Occipital lobe (tissue), 2 donors: ENCODE data around the gene MTREX. TPM values are rescaled to one million over a fixed set of nuclear protein-coding genes. Genes with fewer than 3 reads are reported as not detected.
"Not testable (repeated sequence)": the region's sequence is repeated elsewhere in the genome, so short reads cannot be mapped to it uniquely, and the experiment has no call there.

Experiments used
- DNase-seq: peaks from one replicate; lab custom pipeline; 2025; lab: John Stamatoyannopoulos, UW
- total RNA-seq: library from RNA; depleted of rRNA; stranded (reverse); fragments of >200 nt; gene quantifications from one replicate; pipeline ENCODE4 v1.2.3, GENCODE V29; 2014

The MTREX gene
- 118 TPM for total RNA-seq

GRCh38 chr5:55307383-55308253 is at the start of gene MTREX, which contains the start of gene DHX29:
Gene MTREX (plus strand): TSS chr5:55307989. CDS start chr5:55308014, 25 bp downstream.
Gene DHX29 (minus strand): TSS chr5:55307694. CDS start chr5:55307573, 121 bp downstream.
- peak; percentile 94 for DNase-seq

DNA sequence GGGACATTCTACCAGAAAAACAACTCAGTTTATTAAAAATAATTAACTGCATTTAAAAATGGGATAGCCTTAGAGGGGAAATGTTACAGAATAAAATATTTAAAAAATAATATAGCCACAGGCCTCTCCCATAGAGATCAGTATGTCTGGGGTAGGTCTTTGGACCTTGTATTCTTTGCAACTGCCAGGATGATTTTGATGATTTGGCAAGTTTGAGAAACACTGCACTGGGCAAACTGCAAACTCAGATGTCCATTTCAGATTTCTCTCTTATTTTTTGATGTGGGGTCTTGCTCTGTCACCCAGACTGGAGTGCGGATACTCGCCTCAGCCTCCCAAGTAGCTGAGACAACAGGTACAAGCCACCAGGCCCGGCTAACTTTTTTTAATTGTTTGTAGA is 49.5 kb upstream of the MTREX start:
- no peak for DNase-seq

DNA sequence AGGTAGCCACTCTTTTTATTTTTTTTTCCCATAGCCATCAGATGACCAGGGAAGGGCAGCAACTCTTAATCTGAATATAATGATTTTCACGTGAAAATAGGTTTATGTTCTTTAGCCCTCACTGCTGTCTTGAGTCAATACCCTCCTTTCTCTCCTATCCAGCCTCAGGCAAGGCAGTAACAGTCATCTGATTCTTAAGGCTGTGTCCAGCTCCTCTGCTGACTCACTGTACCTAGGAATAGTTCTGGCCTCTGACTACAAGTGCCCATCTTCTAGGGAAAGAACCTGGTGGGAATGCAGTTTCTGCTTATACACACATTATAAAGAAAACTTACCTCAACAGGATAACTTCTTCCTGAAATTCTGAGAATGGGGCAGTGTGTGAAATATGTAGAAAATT is 31.0 kb upstream of the MTREX start:
- no peak for DNase-seq

- no peak for DNase-seq
These were observed 29.0 kb upstream of the MTREX start for GRCh38 chr5:55278778-55279177.

GRCh38 chr5:55286411-55286933 is 21.3 kb upstream of the MTREX start:
- DNase-seq = no peak

DNA sequence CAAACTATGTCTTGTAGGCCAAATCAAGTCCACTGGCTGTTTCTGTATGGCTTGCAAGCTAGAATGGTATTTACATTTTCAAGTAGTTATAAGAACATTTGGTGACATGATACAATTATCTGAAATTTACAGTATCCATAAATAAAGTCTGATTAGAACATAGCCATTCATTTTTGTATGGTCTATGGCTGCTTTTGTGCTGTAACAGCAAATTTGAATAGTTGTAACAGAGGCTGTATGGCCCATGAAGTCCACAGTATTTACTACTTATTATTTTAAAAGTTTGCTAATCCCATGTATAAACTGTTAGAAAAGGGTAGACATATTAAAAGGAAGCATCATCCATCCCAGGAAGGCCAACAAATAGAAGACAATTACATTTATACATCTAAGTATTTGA is 18.0 kb upstream of the MTREX start:
- DNase-seq = no peak

- no peak for DNase-seq
These were observed 16.8 kb upstream of the MTREX start for GRCh38 chr5:55290991-55291390.

DNA sequence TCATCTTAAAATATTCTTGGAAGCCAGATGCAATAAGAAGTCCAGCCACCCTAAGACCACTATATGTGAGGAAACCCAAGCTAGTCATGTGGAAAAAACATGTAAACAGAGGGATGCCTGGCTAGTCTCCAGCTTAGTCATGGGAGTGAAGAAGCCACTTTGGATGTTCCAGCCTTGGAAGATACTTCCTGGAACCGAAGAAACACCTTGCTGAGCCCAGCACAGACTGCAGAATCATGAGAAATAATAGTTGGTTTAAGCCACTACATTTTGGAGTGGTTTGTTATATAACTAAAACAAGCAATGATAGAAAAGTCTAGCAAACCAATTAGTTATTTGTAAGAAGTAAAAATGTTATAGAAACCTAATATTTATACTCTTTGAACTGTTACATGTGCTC is 12.9 kb upstream of the MTREX start:
- no peak for DNase-seq

DNA sequence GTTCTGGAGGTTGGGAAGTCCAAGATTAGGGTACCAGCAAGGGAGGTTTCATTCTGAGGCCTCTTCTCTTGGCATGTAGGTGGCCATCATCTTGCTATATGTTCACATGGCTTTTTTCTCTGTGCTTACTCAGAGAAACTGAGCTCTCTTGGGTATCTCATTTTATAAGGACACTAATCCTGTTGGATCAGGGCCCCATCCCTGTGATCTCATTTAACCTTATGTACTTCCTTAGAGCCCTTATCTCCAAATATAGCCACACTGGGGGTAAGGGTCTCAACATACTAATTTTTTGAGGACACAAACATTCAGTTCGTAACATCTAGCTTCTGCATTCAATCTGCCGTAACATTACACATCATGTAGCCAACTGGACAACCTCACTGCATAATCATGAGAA is 6.9 kb upstream of the MTREX start:
- DNase-seq = no peak

DNA sequence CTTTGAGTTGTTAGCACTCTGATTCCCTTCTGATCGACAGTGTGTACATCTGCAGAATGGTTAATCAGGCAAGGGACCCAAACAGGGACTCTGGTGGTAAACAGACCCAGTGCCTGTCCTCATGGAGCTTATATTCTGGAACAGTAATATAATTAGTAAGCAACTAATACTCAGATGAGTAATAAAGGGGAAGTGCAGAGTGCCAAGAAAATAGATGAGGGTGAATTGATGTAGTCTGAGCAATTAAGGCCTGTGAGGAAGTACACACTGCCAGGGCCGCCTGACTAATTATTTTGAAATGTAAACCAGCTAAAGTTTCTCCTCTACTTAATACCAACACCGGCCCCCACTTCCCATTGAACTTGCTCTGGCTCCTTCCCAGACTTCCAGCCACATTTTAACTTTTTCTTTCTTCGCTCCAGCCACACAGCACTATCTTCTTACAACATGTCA is 4.5 kb upstream of the MTREX start:
- no peak for DNase-seq

DNA sequence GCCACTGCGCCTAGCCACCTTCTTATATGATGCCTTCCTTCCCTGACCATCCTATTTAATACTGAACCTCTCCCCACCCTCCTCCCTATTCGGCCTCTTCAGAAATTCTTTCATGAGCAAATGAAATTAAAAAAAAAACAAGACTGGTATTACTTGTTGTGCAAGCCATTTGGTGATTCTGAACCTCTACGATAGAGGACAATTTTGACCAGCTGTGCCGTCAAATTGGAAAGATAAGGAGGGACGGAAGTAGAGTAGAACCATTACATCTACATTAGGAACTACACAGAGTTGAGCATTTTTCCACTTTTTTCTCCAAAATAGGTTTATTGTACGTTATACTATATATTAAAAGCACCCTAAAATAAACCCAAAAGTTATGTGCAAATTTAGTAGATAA is 3.2 kb upstream of the MTREX start:
- no peak for DNase-seq

DNA sequence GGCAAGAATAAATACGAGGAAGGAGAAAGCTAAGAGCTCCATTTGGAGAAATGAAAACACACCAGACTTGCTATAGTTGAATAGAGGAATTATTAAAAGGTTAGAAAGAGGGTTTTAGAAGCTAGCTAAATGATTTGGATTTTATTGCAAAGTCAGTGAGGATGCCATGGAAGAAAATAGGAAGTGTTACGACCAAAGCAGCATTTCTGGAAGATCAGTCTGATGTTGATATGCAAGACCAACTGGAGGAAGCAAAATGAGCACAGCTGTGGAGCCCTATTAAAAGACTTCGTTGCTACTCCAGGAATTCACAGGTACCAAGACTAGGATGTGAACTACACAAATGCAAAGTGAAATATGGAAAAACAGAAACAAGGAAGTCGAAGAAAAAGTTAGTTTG is 2.4 kb upstream of the MTREX start:
- no peak for DNase-seq

- no peak for DNase-seq
These were observed 977 bp upstream of the MTREX start for GRCh38 chr5:55306641-55307382.

DNA sequence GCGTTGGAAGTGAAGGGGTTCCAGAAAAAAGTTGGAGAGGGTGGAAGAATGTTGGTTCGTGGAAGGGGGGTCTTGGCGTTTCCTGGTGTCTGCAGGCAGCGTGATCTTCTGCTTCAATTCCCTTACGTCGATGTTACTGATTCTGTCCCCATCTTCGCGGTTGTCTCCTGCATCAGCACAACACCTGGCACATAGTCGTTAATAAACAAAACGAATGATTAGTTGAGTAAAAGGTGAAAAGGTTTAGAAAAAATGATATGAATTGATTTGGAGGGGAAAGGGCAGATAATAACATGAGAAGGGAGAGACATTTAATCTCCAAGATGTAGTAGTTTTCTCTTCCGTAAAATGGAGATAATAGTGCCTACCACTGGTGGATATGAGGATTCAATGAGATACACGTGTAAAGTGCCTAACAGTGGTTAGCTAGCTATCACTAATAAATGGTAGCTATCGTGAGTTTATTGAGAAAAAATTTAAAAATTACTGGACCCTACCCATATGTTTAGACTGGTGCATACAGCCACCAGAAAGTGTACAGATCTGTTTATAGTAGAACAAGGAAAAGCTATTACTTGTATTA is 556 bp downstream of the MTREX start:
- DNase-seq = no peak

- no peak for DNase-seq
These were observed 6.3 kb downstream of the MTREX start for GRCh38 chr5:55313870-55314617.

DNA sequence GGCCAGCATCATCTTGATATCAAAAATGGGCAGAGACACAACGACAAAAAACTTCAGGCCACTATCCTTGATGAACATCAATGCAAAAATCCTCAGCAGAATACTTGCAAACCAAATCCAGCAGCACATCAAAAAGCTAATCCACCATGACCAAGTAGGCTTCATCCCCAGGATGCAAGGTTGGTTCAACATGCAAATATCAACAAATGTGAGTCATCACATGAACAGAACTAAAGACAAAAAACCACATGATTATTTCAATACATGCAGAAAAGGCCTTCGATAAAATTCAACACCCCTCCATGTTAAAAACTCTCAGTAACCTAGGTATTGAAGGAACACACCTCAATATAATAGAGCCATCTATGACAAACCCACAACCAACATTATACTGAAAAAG is 8.5 kb downstream of the MTREX start:
- no peak for DNase-seq

DNA sequence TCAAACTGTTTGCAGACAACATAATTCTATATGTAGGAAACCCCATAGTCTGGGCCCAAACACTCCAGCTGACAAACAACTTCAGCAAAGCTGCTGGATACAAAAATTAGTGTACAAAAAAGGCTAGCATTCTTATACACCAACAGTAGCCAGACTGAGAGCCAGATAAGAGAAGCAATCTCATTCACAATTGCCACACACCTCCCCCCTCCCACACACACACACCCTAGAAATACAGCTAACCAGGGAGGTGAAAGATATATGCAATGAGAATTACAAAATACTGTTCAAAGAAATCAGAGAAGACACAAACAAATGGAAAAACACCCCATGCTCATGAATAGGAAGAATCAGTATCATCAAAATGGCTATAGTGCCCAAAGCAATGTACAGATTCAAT is 9.0 kb downstream of the MTREX start:
- DNase-seq = no peak

- not testable (repeated sequence) for DNase-seq
These were observed 10.4 kb downstream of the MTREX start for GRCh38 chr5:55318237-55318636.

- DNase-seq = no peak
These were observed 11.7 kb downstream of the MTREX start for GRCh38 chr5:55319491-55319890.

- no peak for DNase-seq
These were observed 12.8 kb downstream of the MTREX start for GRCh38 chr5:55320571-55320970.

GRCh38 chr5:55324006-55324405 is 16.2 kb downstream of the MTREX start:
- no peak for DNase-seq
